Stimulated activated CD4-positive, alpha-beta T cell treated with anti-CD3 and anti-CD28 coated beads, TNF-alpha, amount 100 ng/mL, for 1 hour (primary cell): ENCODE measurements around the gene ASF1B.
"Not testable (repeated sequence)": the region's sequence is repeated elsewhere in the genome, so short reads cannot be mapped to it uniquely, and the experiment has no call there.

Experiments
- DNase-seq, 3 donors: peaks; one replicate each; pipeline ENCODE4 v3.0.0-alpha.2; 2020; ENCODE audit warnings: low read depth in 3 of 3, low spot score in 1 of 3

Gene ASF1B

GRCh38 chr19:14160017-14160703 lies 23.8 kb upstream of the ASF1B start:
- no peak for DNase-seq

GRCh38 chr19:14159059-14159458 lies 22.7 kb upstream of the ASF1B start:
- no peak for DNase-seq

- DNase-seq, result no peak
These were observed 22.1 kb upstream of the ASF1B start for GRCh38 chr19:14158276-14159023.

DNA sequence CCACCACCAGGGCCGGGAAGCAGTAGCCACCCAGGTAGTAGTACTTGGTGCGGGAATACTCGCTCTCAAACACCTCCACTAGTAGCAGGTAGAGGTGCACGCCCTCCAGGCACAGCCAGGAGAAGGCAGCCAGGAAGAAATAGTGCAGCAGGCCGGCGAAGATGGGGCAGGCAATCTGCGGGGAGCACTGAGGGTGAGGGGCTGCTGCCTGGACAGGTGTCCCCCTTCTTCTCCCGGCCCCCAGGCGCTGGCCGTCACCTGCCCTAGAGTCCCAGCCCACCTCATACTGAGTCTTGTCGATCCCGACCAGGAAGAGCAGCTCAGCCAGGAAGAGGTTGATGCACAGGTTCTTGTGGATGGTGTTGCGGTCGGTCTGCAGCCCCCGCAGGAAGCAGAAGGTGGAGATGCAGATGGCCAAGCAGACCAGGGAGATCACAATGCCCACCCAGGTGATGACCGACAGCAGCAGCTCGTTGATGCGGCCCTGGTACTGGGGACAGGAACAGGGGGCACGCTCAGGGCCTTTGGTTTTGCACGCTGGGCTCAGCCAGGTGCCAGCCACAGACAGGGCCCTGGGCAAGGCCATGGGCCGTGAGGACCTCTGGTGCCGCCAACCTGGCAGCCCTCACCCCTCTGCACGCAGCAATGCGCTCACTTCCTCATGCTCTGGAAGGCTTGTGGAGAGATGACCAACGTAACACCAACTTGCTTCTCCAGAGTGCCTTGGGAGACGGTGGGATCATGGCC lies 20.8 kb upstream of the ASF1B start:
- DNase-seq, result no peak

- no peak for DNase-seq
These were observed 19.7 kb upstream of the ASF1B start for GRCh38 chr19:14156122-14156521.

DNA sequence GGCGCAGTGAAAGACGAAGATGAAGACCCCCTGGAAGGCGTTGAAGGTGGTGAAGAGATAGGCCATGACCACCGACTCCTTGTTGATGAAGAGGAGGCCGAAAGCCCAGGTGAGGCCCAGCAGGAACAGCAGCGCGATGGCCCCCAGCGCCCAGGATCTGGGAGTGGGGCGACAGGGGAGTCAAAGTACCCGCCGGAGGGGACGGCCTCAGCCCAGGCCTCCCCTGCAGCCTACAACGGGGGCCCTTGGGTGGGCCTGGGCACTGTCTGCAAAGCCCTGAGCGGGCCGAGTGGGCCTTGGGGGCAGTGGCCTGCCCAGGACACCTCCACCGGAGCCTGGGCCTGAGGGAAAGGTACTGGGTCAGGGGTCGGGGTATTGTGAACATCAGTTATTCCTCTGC lies 19.0 kb upstream of the ASF1B start:
- DNase-seq, result no peak

GRCh38 chr19:14152713-14153112 lies 16.3 kb upstream of the ASF1B start:
- no peak for DNase-seq

GRCh38 chr19:14150770-14151661 lies 14.6 kb upstream of the ASF1B start:
- no peak for DNase-seq

- DNase-seq, result no peak
These were observed 13.8 kb upstream of the ASF1B start for GRCh38 chr19:14150041-14150769.

GRCh38 chr19:14149509-14149994 lies 13.2 kb upstream of the ASF1B start:
- peak; percentile 23 to 39 (median 35) for DNase-seq

DNA sequence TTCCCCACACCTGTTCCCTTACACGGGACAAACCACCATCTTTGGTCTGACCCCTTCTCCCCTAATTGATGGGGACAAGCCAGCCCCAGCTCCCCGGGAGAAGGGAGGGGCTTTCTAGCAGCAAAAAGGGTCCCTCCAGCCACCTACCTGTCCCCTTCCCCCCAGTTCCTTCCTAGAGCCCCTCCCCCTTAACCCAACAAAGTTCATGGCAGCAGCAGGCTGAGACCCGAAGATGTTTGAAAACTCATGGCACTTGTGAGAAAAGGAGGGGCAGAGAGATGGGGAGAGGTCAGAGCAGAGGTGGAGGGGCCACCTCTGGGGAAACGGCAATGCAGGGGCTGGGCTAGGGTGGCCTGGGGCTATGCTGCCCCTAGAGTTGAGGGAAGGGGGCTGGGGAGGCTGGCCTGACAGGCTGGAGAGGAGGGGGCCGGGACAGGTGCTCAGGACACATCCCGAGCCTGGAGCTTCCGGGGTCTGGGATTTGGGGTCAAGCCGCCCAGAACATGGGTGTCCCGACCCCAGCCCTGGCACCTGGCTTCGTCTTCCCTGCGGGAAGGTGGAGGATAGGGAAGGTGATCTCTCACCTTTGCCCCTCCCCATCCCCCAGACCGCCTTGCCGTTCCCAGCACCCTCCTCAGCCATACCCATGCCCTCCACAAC lies 12.5 kb upstream of the ASF1B start:
- DNase-seq, result no peak

- no peak for DNase-seq
These were observed 11.6 kb upstream of the ASF1B start for GRCh38 chr19:14147797-14148605.

GRCh38 chr19:14146789-14147216 lies 10.4 kb upstream of the ASF1B start:
- DNase-seq, result no peak

DNA sequence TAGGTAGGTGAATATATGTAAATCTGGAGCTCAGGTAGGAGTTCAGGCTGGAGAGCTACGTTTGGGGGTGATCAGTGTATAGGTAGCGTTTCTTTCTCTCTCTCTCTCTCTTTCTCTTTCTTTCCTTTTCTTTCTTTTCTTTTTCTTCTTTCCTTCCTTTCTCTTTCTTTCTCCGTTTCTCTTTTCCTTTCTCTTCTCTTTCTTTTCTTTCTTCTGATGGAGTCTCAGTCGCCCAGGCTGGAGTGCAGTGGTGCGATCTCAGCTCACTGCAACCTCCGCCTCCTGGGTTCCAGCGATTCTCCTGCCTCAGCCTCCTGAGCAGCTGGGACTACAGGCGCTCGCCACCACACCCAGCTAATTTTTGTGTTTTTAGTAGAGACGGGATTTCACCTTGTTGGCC lies 9.8 kb upstream of the ASF1B start:
- not testable (repeated sequence) for DNase-seq

DNA sequence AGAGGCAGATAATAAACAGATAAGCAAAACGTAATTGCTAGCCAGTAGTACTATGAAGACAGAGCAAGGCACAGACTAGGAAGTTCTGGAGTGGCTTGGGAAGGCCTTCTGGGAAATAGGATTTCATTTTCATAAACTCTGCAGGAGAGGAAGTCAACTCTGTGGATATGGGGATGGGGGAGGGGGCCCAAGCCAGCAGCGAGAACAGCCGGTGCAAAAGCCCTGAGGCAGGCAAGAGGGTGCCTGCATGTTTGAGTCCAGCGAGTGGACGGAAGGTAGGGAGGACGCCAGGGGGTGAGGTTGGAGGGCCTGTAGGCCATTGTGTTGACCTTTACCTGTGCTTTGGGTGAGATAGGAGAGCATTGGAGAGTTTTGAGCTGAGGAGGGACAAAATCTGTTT lies 9.0 kb upstream of the ASF1B start:
- DNase-seq, result no peak

- DNase-seq, result no peak
These were observed 6.1 kb upstream of the ASF1B start for GRCh38 chr19:14142262-14143190.

DNA sequence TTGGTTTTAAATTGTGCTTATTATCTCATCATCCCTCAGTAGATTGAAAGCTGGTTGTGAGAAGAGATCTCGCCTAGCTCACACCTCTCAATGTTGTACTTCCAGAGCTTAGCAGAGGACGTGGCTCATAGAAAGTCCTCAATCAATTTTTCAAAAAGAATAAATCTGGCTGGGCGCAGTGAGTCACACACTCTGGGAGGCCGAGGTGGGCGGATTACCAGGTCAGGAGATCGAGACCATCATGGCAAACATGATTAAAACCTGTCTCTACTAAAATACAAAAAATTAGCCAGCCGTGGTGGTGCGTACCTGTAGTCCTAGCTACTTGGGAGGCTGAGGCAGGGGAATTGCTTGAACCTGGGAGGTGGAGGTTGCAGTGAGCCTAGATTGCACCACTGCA lies 4.7 kb upstream of the ASF1B start:
- DNase-seq, result no peak

DNA sequence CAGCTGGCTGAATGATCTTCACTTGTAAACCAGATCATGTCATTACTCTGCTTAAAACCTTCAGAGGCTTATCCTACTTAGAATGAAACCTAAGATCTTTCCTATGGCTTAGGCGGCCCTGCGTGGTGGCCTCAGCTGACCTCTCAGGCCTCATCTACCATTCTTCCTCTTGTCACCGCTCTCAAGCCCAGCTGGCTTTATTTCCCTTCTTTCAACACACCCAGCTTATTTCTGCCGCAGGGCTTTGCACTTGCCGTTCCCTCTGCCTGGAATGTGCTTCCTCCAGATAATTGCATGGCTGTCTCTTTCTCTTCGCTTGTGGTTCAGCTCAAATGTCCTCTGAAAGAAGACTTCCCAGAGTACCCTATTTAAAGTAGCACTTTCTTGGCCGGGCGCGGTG lies 3.6 kb upstream of the ASF1B start:
- no peak for DNase-seq
